ENCODE results near the gene CBFA2T3.

DNA sequence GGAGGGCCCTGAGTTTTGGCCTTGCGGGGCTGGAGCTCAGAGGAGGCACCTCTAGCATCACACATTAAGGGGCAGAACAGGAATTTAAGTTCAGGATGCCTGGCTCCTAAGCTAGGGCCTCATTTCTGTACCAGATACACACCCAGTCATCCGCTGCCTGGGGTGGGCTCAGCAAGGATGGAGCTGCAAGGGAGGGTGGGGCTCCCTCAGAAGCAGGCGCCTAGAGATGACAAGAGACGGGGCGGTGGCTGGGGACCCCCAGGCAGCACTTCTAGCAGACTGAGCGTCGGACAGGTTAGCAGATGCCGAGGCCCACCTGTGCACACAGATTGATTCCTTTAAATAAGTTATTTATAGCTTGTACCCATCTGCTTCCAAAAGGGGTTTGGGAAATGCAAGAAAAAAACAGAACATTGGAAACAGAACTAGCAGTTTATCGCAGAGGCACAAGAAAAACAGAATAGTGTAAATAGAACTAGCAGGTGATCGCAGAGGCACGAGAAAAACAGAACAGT lies 47.6 kb upstream of the CBFA2T3 start:
- TF ChIP-seq, protein P1, sequence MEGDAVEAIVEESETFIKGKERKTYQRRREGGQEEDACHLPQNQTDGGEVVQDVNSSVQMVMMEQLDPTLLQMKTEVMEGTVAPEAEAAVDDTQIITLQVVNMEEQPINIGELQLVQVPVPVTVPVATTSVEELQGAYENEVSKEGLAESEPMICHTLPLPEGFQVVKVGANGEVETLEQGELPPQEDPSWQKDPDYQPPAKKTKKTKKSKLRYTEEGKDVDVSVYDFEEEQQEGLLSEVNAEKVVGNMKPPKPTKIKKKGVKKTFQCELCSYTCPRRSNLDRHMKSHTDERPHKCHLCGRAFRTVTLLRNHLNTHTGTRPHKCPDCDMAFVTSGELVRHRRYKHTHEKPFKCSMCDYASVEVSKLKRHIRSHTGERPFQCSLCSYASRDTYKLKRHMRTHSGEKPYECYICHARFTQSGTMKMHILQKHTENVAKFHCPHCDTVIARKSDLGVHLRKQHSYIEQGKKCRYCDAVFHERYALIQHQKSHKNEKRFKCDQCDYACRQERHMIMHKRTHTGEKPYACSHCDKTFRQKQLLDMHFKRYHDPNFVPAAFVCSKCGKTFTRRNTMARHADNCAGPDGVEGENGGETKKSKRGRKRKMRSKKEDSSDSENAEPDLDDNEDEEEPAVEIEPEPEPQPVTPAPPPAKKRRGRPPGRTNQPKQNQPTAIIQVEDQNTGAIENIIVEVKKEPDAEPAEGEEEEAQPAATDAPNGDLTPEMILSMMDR (IDR thresholded peaks at IDR 0.05): no peak
- no peak for TF ChIP-seq POLR2A (IDR thresholded peaks at IDR 0.05)
